ENCODE data around the gene SPAG5.
"Not testable (repeated sequence)": the region's sequence is repeated elsewhere in the genome, so short reads cannot be mapped to it uniquely, and the experiment has no call there.

Gene SPAG5

DNA sequence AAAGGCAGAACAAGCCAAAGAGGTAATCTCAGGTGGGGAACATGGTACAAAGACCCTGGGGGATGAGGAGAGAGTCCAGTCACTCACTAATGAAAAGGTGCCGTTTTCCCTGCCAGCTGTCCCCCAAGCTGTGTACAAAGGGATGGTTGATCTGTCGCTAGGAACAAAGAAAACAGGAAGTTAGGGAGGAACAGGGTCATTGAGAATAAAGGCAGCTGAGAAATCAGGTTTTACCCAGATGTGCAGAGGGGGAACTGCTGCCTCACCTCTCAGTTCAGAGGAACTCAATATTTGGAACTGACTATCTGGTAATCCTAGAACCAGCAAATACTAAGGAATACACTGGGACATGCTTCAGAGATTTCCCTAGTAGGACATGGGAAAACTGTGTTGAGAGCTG is 13.7 kb upstream of the SPAG5 start:
- no peak for DNase-seq

- DNase-seq: no peak
Measured at GRCh38 chr17:28610376-28610775, 11.6 kb upstream of the SPAG5 start.

DNA sequence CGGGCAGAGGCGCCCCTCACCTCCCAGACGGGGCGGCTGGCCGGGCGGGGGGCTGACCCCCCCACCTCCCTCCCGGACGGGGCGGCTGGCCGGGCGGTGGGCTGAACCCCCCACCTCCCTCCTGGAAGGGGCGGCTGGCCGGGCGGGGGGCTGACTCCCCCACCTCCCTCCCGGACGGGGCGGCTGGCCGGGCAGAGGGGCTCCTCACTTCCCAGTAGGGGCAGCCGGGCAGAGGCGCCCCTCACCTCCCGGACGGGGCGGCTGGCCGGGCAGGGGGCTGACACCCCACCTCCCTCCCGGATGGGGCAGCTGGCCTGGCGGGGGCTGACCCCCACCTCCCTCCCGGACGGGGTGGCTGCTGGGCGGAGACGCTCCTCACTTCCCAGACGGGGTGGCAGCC is 5.2 kb upstream of the SPAG5 start:
- DNase-seq: not testable (repeated sequence)

GRCh38 chr17:28599311-28600184 is 723 bp upstream of the SPAG5 start:
- peak; percentile 71 to 81 for DNase-seq

DNA sequence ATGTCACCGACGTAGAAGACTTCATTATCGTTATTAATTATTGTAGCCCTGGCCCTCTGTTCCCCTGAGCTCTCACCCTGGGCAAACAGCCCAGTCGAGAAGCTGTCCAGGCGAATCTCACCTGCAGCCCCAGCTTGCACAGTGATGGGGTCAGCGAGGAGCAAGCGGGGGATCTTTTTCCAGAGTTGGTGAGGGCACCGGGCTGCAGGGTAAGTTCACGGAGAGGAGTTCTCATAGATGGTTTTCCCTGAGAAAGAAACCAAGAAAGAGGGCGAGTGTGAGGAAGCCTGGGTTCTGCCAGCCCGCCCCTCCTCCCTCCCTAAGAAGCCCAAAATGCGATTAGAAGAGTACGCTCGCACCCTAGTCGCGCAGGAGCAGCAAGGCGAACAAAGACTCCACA is 436 bp downstream of the SPAG5 start:
- no peak for DNase-seq

- DNase-seq: no peak
Measured at GRCh38 chr17:28597606-28598383, 1.0 kb downstream of the SPAG5 start.

DNA sequence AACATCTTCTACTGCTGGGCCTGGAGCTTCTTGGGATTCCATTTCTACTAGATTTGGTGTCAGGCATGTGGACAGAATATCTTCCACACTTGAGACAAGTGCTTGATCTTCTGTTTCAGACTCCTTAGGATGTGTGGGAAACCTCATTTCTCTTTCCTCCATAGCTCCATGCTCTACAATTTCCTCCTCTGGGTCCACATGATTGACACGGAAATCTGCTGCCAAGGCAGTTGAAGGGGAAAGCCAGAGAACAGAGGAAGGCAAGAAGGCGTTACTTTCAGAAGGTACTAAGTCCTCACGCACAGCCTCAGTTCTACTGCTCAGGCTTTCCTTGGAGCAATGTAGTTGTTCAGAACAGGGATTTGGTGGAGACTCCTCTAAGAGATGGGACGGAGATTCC is 6.6 kb downstream of the SPAG5 start:
- DNase-seq: no peak

GRCh38 chr17:28585851-28586250 is 13.0 kb downstream of the SPAG5 start:
- DNase-seq: no peak

DNA sequence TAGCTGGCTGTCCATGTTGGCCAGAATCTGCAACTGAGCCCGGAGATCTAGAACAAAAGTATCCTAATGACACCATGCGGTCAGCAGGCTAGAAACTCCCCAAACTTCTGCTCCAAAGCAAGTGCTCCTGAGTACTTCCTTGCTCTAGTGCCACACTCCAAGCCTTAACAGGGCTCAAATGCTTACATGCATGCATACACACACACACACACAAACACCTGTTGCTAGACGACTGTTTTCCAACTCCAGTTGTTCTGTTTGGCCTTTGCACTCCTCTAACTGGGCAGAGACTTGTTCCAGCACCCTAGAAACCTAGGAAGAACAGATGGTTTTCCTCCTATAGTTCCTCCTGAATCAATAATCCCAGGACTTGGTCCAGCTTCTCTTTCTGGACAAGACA is 14.4 kb downstream of the SPAG5 start:
- DNase-seq: no peak

DNA sequence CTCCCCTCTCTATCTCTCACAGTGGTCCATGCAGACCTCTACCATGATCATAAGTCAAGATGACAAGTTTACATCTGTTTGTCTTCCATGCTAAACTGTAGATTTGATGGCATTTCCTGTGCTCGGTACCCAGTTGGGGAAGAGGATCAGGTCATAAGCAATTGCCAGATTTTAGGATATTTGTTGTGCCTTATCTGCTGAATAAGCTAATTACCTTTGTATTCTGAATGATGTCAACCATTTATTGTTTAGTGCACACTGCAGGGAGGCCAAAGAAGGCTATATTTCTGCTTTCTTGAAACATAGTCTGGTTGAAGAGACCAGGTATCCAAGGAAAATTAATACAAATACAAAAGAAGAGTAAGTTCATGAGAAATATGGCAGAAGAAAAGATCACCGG is 16.3 kb downstream of the SPAG5 start:
- no peak for DNase-seq

- DNase-seq: no peak
Measured at GRCh38 chr17:28580959-28581358, 17.9 kb downstream of the SPAG5 start.

- DNase-seq: peak; percentile 41 to 55
Measured at GRCh38 chr17:28579526-28579925, 19.3 kb downstream of the SPAG5 start.

DNA sequence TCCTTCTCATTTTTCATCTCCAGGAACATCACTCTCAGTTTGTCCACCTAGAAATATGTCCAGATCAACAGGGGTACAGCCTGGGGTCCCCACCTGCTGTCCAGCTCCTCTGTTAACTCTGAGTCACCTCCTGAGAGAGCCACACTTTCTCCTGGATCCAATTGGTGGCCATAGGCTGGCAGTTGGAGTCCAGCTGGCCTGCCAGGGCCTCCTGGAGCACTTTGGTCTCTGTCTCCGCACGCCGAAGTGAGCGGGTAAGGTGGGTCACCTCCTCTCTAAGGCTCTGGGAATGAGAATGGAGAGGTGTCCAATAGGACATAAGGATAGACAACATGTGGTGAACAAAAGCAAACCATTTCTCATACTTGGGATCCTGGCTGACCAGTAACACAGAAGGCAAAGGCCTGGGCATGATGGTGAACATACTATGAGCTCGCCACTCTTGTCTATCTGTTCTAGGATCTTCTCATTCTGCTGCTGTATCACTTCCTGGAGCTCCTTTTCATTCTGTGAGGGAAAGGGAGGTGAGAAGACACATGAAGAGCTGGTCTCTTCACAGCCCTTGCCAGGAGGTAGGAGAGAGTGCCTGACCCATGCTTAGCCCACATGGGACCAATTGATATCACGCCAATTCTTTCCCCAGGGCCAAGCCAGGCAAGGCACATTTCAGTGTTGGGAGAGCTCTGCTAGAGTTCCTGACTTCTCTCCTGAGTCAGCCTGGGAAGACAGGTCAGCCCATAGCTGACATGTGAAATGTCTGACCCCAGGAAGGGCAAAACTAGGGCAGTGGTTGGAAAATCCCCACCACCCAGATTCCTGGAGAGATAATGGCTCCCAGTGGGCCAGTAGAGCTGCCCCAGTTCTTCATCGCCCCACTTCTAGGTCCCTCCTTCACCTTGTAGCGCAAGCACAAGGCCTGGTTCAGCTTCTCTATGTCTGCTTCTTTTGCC is 20.3 kb downstream of the SPAG5 start:
- DNase-seq: no peak

DNA sequence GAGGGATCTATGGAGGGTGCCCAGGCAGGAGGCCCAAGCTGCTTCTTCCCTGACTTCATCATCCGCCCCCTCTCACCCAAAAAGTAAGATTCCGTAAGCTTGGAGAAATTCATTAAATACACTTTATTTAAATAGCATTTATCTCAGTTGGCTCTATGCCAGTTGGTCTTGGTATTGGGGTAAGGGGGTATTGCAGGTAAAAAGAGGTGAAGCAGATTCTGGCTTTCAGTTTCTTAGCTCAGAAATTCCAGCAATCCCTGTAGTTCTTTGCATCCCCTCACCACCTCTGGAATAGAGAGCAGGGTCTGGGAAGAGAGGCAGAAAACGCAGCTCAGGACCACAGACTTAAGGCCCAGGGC is 21.4 kb downstream of the SPAG5 start:
- no peak for DNase-seq

DNA sequence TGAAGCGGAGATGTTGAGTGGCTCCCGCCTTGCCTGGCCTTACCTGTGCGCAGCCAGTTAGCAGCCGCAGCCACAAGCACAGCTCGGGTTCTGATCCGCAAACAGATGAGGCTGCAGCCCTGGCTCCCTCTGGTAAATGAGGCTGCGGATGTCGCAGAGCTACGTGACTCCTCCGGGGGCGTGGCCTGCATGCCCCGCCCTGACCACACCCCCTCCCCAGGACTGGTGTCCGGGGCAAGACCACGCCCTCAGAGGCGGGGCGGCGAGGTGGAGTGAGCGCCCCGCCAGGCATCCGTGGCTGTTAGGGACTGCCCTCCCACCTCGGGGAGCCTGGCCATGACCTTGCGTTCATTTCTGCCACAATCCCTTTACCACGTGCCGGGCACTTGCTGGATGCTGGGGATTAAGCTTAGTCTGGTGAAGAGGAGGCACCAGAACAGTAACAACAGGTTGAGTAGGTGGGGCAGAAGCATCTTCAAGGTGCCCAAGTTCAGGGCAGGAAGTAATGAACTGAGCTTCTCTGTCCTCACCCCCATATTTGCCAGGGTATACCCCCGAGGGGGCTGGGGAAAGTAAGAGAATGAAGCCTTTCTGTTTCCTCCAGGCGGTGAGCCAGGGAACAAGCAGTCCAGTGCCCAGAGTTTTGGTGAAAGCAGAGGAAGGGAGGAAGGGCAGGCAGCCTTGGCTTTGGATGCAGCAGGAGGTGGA is 21.9 kb downstream of the SPAG5 start, which contains the start of gene ALDOC:
Gene ALDOC, minus strand, starts transcription at position 138 of the 708 bp plus-strand sequence. CDS start 1,363 bp downstream, outside the sequence.
- DNase-seq: peak; percentile 99

GRCh38 chr17:28576016-28576415 is 22.8 kb downstream of the SPAG5 start:
- DNase-seq: not testable (repeated sequence)

DNA sequence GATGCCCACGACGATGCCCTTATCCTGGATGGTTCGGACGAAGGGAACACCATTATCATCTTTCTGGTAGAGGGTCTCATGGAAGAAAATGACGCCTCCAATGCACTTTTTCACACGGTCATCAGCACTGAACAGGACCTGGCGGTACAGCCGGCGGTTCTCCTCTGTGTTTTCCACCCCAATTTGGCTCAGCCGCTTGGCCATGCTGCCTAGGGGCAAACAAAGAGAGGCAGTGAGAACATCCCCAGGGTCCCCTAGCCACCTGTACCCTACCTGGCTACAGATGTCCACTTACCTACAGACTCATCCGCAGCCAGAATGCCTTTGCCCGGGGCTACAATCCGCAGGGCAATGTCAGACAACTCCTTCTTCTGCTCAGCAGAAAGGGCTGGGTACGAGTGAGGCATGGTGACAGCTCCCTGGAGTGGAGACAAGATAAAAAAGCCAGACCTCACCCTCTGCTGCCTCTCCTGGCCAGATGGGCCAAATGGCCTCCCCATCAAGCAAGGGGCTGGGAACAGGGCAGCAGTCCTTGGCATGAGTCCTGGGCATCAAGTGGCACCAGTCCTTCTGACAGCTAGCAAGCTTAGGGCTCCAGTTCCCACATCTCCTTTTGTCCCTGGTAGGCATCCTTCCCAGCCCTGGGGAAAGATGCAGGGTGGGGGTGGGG is 23.6 kb downstream of the SPAG5 start:
- no peak for DNase-seq

- DNase-seq: no peak
Measured at GRCh38 chr17:28574526-28574925, 24.3 kb downstream of the SPAG5 start.

DNA sequence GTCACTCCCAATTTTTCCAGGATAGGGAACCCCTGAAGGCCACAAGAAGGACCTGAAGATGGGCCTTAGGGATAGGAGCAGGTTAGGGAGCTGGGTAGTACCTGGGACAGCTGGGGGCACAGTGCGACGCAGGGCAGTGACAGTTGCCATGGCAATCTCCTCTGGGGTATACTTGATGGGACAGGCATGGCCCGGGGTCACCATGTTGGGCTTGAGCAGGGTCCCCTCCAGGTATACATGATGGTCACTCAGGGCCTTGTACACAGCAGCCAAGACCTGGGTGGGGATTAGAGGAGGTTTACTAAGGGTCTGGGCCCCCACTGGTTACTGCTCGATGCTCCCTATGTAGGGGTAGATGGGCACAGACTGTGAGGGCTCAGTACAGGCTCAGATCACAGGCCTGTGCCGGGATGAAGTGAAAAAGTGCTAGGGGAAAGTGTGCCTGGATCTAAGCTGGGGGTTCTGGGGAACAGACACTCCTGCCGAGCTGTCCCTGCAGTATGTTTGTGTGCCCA is 24.8 kb downstream of the SPAG5 start:
- no peak for DNase-seq

DNA sequence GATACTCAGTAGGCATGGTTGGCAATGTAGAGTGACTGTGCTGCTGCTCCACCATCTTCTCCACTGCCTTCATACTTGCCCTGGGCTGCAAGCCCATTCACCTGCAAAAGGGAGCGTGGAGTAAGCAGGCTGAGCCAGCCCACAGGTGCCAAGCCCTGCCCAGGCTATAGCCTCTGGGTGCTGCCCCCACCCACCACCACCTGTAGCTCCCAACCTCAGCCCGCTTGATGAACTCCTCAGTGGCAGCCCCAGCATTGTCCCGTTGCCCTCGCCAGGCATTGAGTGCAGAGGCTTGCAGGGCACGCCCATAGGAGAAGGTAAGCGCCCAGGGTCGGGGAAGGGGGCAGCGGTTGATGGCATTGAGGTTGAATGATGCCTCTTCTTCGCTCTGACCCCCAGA is 25.3 kb downstream of the SPAG5 start:
- no peak for DNase-seq

GRCh38 chr17:28573040-28573380 is 25.8 kb downstream of the SPAG5 start:
- DNase-seq: no peak
